HEK293T (cell line): ENCODE data around the gene TAT.

Experiments
- FOXM1 ChIP-seq: fragments of 450-650 bp; IDR thresholded peaks from 2 replicates; pipeline ENCODE4 v1.6.1; 2017; ENCODE audit warnings: mild to moderate bottlenecking, borderline replicate concordance
- LEF1 ChIP-seq: fragments of 450-650 bp; IDR thresholded peaks from 2 replicates; pipeline ENCODE4 v1.6.1; 2017; ENCODE audit warnings: mild to moderate bottlenecking, borderline replicate concordance

DNA sequence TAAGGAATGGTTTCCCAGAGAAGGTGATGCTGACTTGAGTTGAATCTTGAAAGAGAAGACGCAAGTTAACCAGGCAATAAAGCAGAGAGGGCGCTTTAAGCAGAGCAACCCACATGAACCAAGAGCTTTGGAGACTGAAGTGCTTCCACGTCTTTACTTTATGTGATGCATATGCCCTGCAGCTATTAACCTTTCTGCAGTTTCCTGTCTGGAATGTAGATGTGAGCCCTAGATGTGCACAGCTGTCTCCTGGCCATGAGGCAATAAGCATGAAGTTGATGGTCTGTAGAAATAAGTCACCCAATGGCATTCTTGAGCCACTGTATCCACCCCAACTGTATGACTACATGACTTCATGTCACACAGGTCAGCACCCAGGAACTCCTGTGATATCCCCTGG is 56.3 kb downstream of the TAT start:
- TF ChIP-seq FOXM1, result no peak
- TF ChIP-seq LEF1, result no peak
